Esophagus squamous epithelium (tissue), 5 donors: ENCODE measurements around the gene NFIC. TPM values are rescaled to one million over a fixed set of nuclear protein-coding genes. Genes with fewer than 3 reads are reported as not detected.

Experiments
- DNase-seq: peaks from one replicate; lab custom pipeline; 2025; lab: John Stamatoyannopoulos, UW
- H3K27ac ChIP-seq, 4 donors: fragments of 200-600 bp; sonication (generic); one replicate each; pipeline ENCODE4 v1.5.1; 2016 to 2019; ENCODE audit warnings: mild to moderate bottlenecking in 1 of 4
- H3K27me3 ChIP-seq, 4 donors: fragments of 200-600 bp; sonication (generic); 1 replicate in 3 of 4; 2 replicates in 1 of 4; pipeline versions ENCODE4 v1.5.1 to v1.6.0; 2017 to 2021; ENCODE audit warnings: antibody characterized with exemption in 1 of 4
- H3K36me3 ChIP-seq, 3 donors: fragments of 200-600 bp; sonication (generic); one replicate each; pipeline ENCODE4 v1.5.1; 2016 to 2019
- H3K4me1 ChIP-seq, 3 donors: fragments of 200-600 bp; sonication (generic); one replicate each; pipeline ENCODE4 v1.5.1; 2017 to 2019
- H3K4me3 ChIP-seq, 4 donors: fragments of 200-600 bp; sonication (generic); 1 replicate in 3 of 4; 2 replicates in 1 of 4; pipeline ENCODE4 v1.5.1; 2016 to 2019; ENCODE audit warnings: mild to moderate bottlenecking in 2 of 4, moderate library complexity in 1 of 4
- H3K9me3 ChIP-seq, 3 donors: fragments of 200-600 bp; sonication (generic); one replicate each; pipeline ENCODE4 v1.5.1; 2016 to 2019
- CTCF ChIP-seq, 6 experiments: fragments of 450-650 bp in 4 of 6; fragments of 200-600 bp in 2 of 6; sonication (generic) in 2 of 6; IDR thresholded peaks; one replicate each; pipeline ENCODE4 v1.5.1; 2016 to 2019; ENCODE audit warnings: antibody characterized with exemption in 6 of 6, mild to moderate bottlenecking in 4 of 6, moderate library complexity in 4 of 6
- POLR2A ChIP-seq, 4 donors: fragments of 450-650 bp; IDR thresholded peaks; one replicate each; pipeline ENCODE4 v1.6.1; 2017; ENCODE audit warnings: antibody characterized with exemption in 4 of 4, mild to moderate bottlenecking in 4 of 4, moderate library complexity in 3 of 4
- WGBS, 2 donors: methylation state at CpG; one replicate each; pipeline ENCODE4 v1.1.5; 2018; 5-methylcytosine and 5-hydroxymethylcytosine counted together
- intact Hi-C: fragments of 100-400 bp; cut with DNase I; formaldehyde crosslinking; loops from one replicate; pipeline ENCODE4 v1.15.0; 2022
- total RNA-seq, 4 donors: library from RNA; depleted of rRNA; stranded (reverse); fragments of >200 nt; gene quantifications; one replicate each; pipeline ENCODE4 v1.1.0, GENCODE V29; 2016
- donor health status: DM: yes; HTN: yes; CAD: no.

Gene NFIC
- total RNA-seq, 4 donors from 2014 or later: 40.8 to 80.9 (median 61.0) TPM

GRCh38 chr19:3455393-3455955 is 89.1 kb downstream of the NFIC start:
- TF ChIP-seq CTCF (IDR thresholded peaks at IDR 0.05) (no peak), POLR2A (IDR thresholded peaks at IDR 0.05) (no peak)
- DNase-seq: no peak
- Histone ChIP-seq H3K27ac (peak overlapping the region in 2 of 4 donors; percentile 5 to 88), H3K4me3 (no peak overlapping the region), H3K36me3 (peaks cover 44 to 100% (median 54%) of the 10 kb centered on the region in 3 donors), H3K9me3 (no peaks in the 10 kb centered on the region), H3K27me3 (no peaks in the 10 kb centered on the region), H3K4me1 (peaks cover 21 to 59% (median 33%) of the 10 kb centered on the region in 3 donors)
- 81% methylated on average over 5 to 7 of the region's 7 CpGs for WGBS, 2 donors
- intact Hi-C loops: no loop called here

- intact Hi-C loops: no loop called here
- Histone ChIP-seq H3K4me1 (peaks cover 21 to 57% (median 32%) of the 10 kb centered on the region in 3 donors), H3K9me3 (no peaks in the 10 kb centered on the region), H3K4me3 (no peak overlapping the region), H3K27me3 (no peaks in the 10 kb centered on the region), H3K27ac (peak overlapping the region in 3 of 4 donors; percentile 10 to 88 (median 82)), H3K36me3 (peaks cover 44 to 100% (median 53%) of the 10 kb centered on the region in 3 donors)
- no peak for DNase-seq
- 71 to 73% methylated on average over 7 to 18 of the region's 37 CpGs for WGBS, 2 donors
- TF ChIP-seq CTCF (IDR thresholded peaks at IDR 0.05) (no peak), POLR2A (IDR thresholded peaks at IDR 0.05) (no peak)
Measured at GRCh38 chr19:3455960-3456601, 89.7 kb downstream of the NFIC start.

GRCh38 chr19:3456925-3457527 is 90.6 kb downstream of the NFIC start:
- H3K27me3 ChIP-seq: no peaks in the 10 kb centered on the region
- peak overlapping the region in 3 of 4 donors; percentile 82 to 88 (median 88) for H3K27ac ChIP-seq
- DNase-seq: no peak
- 48 to 66% methylated on average over 4 to 8 of the region's 18 CpGs for WGBS, 2 donors
- intact Hi-C loops: no loop called here
- peaks cover 37 to 100% (median 49%) of the 10 kb centered on the region in 3 donors for H3K36me3 ChIP-seq
- H3K4me3 ChIP-seq: no peak overlapping the region
- no peaks in the 10 kb centered on the region for H3K9me3 ChIP-seq
- TF ChIP-seq POLR2A (IDR thresholded peaks at IDR 0.05) (no peak), CTCF (IDR thresholded peaks at IDR 0.05) (no peak)
- H3K4me1 ChIP-seq: peaks cover 21 to 51% (median 26%) of the 10 kb centered on the region in 3 donors

DNA sequence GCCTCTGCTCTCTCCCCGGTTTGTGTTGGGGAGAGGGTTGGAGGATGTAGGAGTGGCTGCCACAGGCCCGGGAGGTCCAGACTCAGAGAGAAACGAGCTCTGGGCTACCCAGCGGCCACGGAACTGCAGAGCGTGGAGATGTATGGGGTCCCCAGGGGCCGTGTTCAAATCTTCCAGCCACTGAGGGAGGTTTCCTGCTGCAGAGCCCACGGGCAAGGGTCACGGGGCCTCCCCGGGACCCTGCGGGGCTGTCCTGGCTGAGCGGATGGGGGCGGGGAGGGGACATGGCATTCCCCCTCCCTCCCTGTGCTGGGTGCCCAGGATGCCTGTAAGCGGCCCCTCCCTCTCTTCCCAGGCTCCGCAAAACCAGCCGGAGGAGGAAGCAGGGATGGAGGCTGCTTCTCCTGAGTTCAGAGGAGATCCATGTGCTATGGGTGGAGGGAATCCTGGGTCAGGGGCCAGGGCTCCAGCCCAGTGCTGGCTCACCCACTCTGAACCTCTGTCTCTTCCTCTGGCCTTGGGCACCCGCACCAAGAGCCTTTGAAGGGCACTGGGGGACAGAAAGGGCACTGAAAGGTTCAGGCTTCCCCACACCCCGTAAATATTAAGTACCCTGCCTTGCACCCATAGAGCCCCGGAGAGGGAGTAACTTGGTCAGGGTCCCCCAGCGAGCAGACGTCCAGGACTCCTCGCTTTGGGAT is 91.3 kb downstream of the NFIC start:
- peaks cover 21 to 51% (median 26%) of the 10 kb centered on the region in 3 donors for H3K4me1 ChIP-seq
- no peak overlapping the region for H3K4me3 ChIP-seq
- 73 to 76% methylated on average over 3 to 5 of the region's 22 CpGs for WGBS, 2 donors
- intact Hi-C loops: no loop called here
- TF ChIP-seq CTCF (IDR thresholded peaks at IDR 0.05): no peak
- no peak for TF ChIP-seq POLR2A (IDR thresholded peaks at IDR 0.05)
- H3K9me3 ChIP-seq: no peaks in the 10 kb centered on the region
- no peak for DNase-seq
- H3K27me3 ChIP-seq: no peaks in the 10 kb centered on the region
- peak overlapping the region in 3 of 4 donors; percentile 82 to 88 (median 88) for H3K27ac ChIP-seq
- H3K36me3 ChIP-seq: peaks cover 35 to 100% (median 46%) of the 10 kb centered on the region in 3 donors
